ENCODE results near the gene CCDC106. TPM values are rescaled to one million over a fixed set of nuclear protein-coding genes. Genes with fewer than 3 reads are reported as not detected.

Gene CCDC106
- total and polyA plus RNA-seq, 2 of the 4 experiments (the other 2 are of a cell fraction) = 2.3 to 13.6 TPM

DNA sequence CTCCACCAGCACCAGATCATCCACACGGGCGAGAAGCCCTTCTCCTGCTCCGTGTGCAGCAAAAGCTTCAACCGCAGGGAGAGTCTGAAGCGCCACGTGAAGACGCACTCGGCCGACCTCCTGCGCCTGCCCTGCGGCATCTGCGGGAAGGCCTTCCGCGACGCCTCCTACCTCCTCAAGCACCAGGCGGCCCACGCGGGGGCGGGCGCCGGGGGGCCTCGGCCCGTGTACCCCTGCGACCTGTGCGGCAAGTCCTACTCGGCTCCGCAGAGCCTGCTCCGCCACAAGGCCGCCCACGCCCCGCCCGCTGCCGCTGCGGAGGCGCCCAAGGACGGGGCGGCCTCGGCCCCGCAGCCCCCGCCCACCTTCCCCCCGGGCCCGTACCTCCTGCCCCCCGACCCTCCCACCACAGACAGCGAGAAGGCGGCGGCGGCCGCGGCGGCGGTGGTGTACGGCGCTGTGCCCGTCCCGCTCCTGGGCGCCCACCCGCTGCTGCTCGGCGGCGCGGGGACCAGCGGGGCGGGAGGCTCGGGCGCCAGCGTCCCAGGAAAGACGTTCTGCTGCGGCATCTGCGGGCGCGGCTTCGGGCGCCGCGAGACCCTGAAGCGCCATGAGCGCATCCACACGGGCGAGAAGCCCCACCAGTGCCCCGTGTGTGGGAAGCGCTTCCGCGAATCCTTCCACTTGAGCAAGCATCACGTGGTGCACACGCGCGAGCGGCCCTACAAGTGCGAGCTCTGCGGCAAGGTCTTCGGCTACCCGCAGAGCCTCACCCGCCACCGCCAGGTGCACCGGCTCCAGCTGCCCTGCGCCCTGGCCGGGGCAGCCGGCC is 33.1 kb upstream of the CCDC106 start (continued):
- no peak for TF ChIP-seq MAFK (IDR thresholded peaks at IDR 0.05; ENCODE audit: low read depth, low read length)

DNA sequence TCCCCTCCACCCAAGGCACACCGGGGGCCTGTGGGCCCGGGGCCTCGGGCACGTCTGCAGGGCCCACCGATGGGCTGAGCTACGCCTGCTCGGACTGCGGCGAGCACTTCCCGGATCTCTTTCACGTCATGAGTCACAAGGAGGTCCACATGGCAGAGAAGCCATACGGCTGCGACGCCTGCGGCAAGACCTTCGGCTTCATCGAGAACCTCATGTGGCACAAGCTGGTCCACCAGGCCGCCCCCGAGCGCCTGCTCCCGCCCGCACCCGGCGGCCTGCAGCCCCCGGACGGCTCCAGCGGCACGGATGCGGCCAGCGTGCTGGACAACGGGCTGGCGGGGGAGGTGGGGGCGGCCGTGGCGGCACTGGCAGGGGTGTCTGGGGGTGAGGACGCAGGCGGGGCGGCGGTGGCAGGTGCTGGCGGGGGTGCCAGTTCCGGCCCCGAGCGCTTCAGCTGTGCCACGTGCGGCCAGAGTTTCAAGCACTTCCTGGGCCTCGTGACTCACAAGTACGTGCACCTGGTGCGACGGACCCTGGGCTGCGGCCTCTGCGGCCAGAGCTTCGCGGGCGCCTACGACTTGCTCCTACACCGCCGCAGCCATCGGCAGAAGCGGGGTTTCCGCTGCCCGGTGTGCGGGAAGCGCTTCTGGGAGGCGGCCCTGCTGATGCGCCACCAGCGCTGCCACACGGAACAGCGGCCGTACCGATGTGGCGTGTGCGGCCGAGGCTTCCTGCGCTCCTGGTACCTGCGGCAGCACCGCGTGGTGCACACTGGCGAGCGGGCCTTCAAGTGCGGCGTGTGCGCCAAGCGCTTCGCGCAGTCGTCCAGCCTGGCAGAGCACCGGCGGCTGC is 32.2 kb upstream of the CCDC106 start:
- POLR2A ChIA-PET (ENCODE audit: unreplicated experiment) = no interaction called here
- Histone ChIP-seq H3K27ac (ENCODE audit: insufficient read depth, low read length) (no peak overlapping the region), H3K9me3 (ENCODE audit: control insufficient read depth, insufficient read depth, low read length) (no peaks in the 10 kb centered on the region), H2BK15ac (ENCODE audit: low read depth, low read length) (no peak overlapping the region), H3K23ac (ENCODE audit: low read depth, low read length) (no peak overlapping the region), H3K79me1 (ENCODE audit: low read depth in 1 of 2, low read length in 2 of 2) (peaks cover 24 to 52% of the 10 kb centered on the region in 2 experiments), H3K4ac (ENCODE audit: low read depth, low read length) (no peak overlapping the region), H3K27me3 (ENCODE audit: control insufficient read depth, insufficient read depth, low read length) (no peaks in the 10 kb centered on the region), H3K56ac (ENCODE audit: extremely low read depth, insufficient read depth, low read length) (no peak overlapping the region), H2AK5ac (ENCODE audit: low read depth, low read length) (no peak overlapping the region), H2BK20ac (ENCODE audit: low read depth, low read length) (no peak overlapping the region), H4K20me1 (ENCODE audit: insufficient read depth, low read length) (peaks cover 35% of the 10 kb centered on the region), H3K36me3 (ENCODE audit: control insufficient read depth, insufficient read depth, low read length) (peaks cover 35% of the 10 kb centered on the region), H4K91ac (ENCODE audit: insufficient read depth, low read depth, low read length) (no peak overlapping the region), H3K4me3 (ENCODE audit: insufficient read depth, low read depth, low read length) (no peak overlapping the region), H2AFZ (replicated peaks; ENCODE audit: low read length, poor library complexity) (no peak overlapping the region), H2AK9ac (replicated peaks; ENCODE audit: low read depth, low read length, poor library complexity) (peak overlapping the region; percentile 65), H3K4me1 (ENCODE audit: control insufficient read depth, insufficient read depth, low read length) (peaks cover 13% of the 10 kb centered on the region), H4K8ac (ENCODE audit: low read depth in 2 of 2, low read length in 2 of 2) (no peak overlapping the region), H3K18ac (ENCODE audit: low read depth, low read length) (no peak overlapping the region), H4K5ac (ENCODE audit: low read depth, low read length) (no peak overlapping the region), H3K4me2 (ENCODE audit: low read depth, low read length) (no peak overlapping the region), H2BK120ac (ENCODE audit: low read depth, low read length) (no peak overlapping the region), H3K9ac (ENCODE audit: low read depth, low read length) (no peak overlapping the region), H3K9me1 (ENCODE audit: insufficient read depth, low read length) (peaks cover 24% of the 10 kb centered on the region), H3K14ac (replicated peaks; ENCODE audit: low read depth, low read length) (no peak overlapping the region), H2BK5ac (ENCODE audit: low read depth, low read length, poor library complexity, severe bottlenecking) (no peak overlapping the region)
- dilution Hi-C loops (cut with HindIII; ENCODE audit: low sequenced_read_pairs, unreplicated experiment) = no loop called here
- BruUV-seq (replicated peaks) = no TSS peak
- no peak for ATAC-seq (ENCODE audit: low read depth)
- CTCF ChIA-PET = no interaction called here
- intact Hi-C loops (cut with micrococcal nuclease) = no loop called here
- DNase-seq = no peak
- WGBS, 2 experiments (ENCODE audit: extremely low coverage in 2 of 2, insufficient read length in 1 of 2) = 98% methylated on average over 63 of the region's 88 CpGs; no CpG with 5 or more reads in 1 of the 2 experiments
- in situ Hi-C loops (cut with MboI; ENCODE audit: low sequenced_read_pairs) = no loop called here
- no peak for TF ChIP-seq CHD1 (IDR thresholded peaks at IDR 0.05; ENCODE audit: low read depth, low read length)
- no peak for TF ChIP-seq RFX5 (IDR thresholded peaks at IDR 0.05; ENCODE audit: low read depth, low read length)
- TF ChIP-seq SMC3 (IDR thresholded peaks at IDR 0.05; ENCODE audit: low read depth, low read length) = no peak
- TF ChIP-seq FOS (IDR thresholded peaks at IDR 0.05; ENCODE audit: low read depth, low read length) = no peak
- no peak for TF ChIP-seq POLR2A (IDR thresholded peaks at IDR 0.05; ENCODE audit: low read depth, low read length)
- TF ChIP-seq MAFK (IDR thresholded peaks at IDR 0.05; ENCODE audit: low read depth, low read length) = no peak
- TF ChIP-seq RCOR1 (IDR thresholded peaks at IDR 0.05; ENCODE audit: insufficient replicate concordance, low read length) = no peak
- TF ChIP-seq, protein P1, sequence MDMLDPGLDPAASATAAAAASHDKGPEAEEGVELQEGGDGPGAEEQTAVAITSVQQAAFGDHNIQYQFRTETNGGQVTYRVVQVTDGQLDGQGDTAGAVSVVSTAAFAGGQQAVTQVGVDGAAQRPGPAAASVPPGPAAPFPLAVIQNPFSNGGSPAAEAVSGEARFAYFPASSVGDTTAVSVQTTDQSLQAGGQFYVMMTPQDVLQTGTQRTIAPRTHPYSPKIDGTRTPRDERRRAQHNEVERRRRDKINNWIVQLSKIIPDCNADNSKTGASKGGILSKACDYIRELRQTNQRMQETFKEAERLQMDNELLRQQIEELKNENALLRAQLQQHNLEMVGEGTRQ (IDR thresholded peaks at IDR 0.05; ENCODE audit: low read depth, low read length) = no peak
- TF ChIP-seq ELK1 (IDR thresholded peaks at IDR 0.05; ENCODE audit: borderline replicate concordance, low read depth, low read length) = no peak
- no peak for TF ChIP-seq MAZ (IDR thresholded peaks at IDR 0.05; ENCODE audit: borderline replicate concordance, low read depth, low read length)
- TF ChIP-seq MXI1 (IDR thresholded peaks at IDR 0.05; ENCODE audit: borderline replicate concordance, low read depth, low read length) = no peak

Data from IMR-90 (cell line).